ENCODE results near the gene CHAD. TPM values are rescaled to one million over a fixed set of nuclear protein-coding genes. Genes with fewer than 3 reads are reported as not detected.

CHAD gene, protein sequence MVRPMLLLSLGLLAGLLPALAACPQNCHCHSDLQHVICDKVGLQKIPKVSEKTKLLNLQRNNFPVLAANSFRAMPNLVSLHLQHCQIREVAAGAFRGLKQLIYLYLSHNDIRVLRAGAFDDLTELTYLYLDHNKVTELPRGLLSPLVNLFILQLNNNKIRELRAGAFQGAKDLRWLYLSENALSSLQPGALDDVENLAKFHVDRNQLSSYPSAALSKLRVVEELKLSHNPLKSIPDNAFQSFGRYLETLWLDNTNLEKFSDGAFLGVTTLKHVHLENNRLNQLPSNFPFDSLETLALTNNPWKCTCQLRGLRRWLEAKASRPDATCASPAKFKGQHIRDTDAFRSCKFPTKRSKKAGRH
- total RNA-seq (2014; rRNA removed; shearing (Covaris generic)) = not detected in 2 replicates

DNA sequence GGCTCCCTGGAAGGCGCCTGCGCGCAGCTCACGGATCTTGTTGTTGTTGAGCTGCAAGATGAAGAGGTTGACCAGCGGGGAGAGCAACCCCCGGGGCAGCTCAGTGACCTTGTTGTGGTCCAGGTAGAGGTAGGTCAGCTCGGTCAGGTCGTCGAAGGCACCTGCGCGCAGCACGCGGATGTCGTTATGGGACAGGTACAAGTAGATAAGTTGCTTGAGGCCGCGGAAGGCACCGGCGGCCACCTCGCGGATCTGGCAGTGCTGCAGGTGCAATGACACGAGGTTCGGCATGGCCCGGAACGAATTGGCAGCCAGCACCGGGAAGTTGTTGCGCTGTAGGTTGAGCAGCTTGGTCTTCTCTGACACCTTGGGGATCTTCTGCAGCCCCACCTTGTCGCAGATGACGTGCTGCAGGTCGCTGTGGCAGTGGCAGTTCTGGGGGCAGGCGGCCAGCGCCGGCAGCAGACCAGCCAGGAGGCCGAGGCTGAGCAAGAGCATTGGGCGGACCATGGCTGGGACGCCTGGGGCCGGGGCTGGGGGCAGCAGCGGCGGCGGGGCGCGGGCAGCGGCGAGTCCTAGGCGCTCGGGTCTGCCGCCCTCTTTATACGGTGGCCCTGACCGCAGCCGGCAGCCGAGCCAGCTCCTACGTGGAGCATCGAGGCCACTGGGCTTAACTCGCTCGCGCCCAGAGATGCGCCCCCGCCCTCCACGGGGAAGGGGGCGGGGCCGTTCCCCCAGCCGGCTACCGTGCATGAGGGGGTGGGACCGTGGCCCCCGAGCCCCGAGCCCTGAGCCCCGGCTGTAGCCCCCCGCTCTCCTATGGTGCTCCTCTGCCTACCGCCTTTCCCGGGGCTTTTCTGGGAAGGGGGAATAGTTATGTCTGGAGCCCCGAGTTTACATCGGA, at the start of gene CHAD:
TSS of gene CHAD (minus strand) at position 577 of the 904 bp plus-strand sequence. CDS start at position 510, 67 bp downstream.
- no peak for DNase-seq (ENCODE audit: low spot score)

DNA sequence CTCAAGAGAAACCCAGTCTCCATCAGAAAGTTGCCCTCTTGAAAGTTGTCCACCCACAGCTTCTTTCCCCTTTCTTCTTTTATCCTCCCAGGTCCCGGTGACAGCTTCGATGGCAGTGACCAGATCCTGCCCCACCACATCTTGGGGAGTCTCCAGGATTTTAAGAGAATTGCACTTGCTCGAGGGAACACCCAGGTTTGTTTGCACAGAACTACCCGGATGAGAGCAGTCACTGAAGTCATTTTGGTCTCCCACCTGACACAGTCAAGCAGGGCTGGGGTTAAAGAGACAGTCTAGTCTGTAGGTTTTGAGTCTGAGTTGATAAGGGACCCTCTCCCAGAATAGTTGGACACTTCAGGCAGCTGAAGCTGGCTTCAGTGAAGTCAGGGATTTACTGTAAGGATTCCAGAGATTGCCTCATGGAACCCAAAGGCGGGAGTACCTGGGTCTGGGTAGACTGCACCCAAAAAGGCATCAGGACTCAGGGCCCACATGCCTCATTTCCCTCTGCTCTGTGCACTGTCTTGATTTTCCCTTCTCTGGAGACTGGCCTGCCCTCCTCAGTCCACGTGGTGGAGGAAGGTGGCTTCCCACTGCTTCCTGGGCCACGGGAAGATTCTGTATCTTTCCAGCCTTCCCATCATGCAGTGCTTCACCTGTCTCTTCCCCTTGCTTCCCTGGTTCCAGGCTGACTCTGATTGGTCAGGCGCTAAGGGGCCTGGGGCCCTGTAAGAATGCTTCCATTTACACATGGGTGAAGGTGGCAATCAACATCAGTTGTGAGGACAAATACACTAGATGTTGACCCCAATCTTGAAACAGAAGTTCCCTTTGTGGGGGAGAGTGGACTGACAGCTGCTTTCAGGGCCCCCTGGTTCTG, 49.1 kb upstream of the CHAD start:
- DNase-seq (ENCODE audit: low spot score) = no peak

DNA sequence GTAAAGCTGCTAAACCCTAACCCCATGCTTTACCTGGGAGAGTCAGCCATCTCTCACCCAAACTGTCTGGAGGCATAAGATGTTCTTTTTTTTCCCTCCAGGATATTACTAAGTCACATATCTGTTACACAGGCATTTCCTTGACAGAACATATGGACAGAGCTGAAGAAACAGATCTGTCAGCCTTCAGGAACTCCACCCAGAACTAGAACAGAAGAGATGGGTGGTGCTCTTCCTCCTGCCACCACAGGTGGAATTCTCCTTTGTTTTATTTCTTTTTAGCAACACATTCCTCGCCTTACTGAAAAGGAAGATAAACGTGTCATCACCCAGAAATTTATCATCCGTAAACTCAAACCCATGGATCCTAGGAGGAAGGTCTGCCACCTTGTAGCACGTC, 48.3 kb upstream of the CHAD start:
- no peak for DNase-seq (ENCODE audit: low spot score)

DNA sequence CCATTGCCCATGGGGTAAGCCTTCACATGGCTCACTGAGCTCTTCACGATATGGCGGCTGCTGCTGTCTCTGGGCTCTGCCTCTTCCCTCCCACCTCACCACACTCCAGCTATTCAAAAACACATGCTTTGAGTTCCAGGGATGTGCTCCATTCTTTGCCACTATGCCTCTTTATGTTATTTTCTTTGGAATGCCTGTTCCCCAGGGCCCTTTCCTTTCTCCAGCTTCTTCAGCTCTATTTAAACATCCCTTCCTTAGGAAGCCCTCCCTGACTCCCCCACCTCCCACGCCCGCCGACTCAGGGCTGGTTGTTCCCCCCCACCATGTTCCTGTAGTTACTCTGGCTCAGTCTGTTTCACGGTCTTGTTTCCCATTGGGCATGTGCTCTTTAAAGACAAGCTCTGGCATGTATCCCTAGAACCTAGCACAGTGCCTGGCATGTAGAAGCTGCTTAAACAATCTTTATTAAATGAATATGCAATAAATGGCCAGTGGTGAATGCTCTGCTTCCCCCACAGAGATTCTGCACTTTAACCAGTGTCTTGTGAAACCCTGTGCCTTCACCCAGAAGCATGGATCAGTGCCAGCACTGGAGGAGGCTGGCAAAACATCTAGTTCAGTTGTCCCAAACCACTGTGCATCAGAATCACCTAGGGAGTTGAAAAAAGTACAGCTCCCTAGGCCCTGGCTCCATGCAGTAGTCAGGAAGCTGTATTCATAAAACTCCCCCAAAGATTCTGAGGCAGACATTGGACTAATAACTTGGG, 46.4 kb upstream of the CHAD start:
- no peak for DNase-seq (ENCODE audit: low spot score)

DNA sequence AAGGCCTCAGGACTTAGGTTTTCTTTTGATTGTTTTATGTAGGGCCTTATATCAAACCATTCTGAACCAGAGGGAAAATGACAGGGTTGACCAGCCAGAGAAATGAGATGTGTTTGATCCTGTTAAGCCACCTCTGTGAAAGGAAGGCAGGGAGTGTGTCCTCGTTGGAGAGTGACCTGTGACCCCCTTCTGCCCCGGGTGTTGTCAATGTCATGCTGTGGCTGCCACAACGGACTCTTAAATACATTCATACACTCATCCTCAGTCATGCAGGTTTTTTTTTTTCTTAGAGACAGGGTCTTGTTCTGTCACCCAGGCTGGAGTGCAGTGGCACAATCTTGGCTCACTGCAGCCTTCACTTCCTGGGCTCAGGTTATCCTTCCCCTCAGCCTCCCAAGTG, 45.7 kb upstream of the CHAD start:
- DNase-seq (ENCODE audit: low spot score) = no peak

DNA sequence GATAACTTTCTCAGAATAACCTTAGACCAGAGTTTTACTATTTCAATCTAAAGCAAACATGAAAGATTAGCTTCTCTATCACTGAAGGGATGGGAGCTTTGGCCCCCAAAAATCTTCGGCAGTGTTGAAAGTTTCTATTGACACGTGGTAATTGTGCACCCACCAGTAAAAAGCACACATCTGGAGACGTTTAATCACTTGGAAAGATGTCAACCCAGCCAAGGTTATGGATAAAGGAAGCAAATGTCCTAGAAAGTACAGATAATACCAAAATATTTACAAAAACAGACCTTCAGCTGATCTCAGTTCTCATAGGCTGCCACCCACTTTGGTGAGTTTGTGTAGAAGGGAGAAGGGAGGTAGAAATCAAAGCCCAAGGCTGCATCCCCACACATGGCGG, 44.8 kb upstream of the CHAD start:
- no peak for DNase-seq (ENCODE audit: low spot score)

DNA sequence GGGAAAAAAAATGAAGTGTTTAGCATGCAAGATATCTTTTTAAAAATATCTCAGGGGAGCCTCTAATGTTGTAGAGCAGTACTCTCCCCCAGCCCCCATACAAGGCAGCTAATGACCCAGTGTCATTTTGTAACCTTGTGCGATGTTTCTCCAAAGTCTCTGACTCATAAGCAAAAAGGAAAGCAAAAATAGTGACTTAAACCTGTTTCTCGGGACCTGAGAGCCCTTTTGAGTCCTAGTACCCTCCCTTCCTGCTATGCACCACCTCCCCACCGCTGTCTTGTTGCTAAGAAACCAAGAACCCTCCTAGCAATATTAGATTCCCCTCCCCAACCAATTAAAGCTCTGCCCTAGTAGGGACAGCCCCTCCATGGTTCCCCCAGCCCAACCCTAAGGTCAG, 42.4 kb upstream of the CHAD start:
- peak; percentile 42 for DNase-seq (ENCODE audit: low spot score)

DNA sequence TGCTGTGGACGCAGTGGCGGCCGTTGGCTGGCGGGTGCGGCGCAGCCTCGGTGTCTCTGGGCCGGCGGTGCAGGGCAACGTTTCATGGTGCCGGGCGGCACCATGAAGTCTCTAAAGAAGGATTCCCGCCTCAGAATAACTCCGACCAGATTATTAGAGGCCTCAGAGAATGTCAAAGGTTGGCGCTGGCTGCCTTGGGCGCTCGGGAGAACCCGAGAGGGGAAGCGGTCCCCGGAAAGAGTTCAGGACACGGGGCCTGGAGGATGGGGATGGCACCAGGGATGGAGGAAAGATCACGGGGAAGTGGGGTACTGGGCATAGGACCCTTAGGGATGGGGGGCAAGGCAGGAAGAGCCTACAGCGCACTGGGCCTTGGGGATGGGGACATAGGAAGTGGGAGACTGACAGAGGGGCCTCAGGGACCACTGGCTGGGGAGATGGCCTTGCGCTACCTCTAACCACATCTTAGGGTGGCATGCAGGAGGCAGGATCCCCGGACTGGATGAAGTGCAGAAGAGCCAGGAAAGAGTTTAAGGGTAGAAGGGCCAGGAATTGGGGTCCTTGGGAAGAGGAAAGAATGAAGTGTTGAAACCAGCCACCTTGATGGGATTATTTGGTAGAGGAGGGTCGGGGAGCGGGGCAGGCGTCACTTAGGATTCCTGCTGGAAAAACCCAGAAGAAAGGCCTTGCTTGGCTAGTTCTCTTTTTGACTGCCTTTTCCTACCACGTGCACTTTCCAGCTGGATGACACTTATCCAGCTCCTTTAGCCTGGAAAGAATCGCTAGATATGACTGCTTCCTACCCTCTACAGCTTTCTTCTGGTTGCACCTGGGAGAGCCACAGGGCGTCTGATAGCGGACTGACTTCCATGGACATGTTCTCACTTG, 40.1 kb upstream of the CHAD start:
- DNase-seq (ENCODE audit: low spot score) = no peak

DNA sequence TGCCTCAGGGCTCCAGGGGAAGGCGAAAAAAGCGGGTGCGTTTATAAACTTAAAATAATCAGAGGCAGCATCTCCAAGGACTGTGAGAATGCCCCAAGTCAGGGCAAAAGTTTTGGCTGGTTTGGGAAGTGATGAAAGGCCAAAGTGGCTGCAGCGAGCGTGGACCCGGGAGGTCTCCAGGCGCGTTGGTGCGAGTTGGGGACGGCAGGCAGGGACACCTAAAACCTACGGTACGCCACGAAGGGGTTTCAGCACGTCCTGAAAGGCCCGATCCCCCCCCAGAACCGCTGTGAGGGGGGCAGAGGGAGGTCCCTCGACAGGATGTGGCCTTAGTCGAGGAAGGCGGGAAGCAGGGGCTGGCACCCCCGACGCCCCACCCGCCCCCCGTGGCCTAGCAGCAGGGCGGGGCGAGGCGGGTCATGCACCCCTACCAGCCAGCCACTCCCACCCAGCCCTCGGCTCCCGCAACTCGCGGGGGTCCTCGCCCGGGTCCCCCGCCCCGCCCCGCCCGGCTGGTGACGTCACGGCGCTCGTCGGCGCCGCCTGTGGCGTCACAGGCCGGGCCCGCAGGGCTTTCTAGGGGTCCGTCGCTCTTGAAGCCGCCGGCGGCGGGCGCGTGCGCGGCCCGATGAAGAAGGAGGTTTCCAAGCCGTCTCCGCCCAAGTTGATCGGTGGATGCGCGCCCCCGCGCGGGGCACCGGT, 39.3 kb upstream of the CHAD start, which contains the start of gene MYCBPAP:
TSS of gene MYCBPAP (plus strand) at position 569 of the 702 bp plus-strand sequence. CDS start 236 bp downstream, outside the sequence.
- no peak for DNase-seq (ENCODE audit: low spot score)

DNA sequence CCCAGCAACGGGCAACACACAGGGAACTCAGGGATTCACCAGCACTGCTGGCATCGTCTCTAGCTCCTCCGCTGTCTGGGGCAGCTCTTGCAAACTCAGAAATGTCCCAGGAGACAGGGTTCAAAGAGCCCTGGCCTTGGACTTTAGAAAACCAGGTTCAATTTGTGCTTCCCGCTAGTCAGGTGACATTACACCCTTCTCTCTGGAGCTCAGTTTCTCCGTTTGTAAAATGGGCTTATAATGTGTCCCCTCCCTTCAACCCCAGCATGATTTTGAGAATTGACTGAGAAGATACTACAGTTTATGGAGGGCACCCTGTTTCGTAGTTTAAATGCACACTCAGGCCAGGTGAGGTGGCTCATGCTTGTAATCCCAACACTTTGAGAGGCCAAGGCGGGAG, 37.6 kb upstream of the CHAD start:
- no peak for DNase-seq (ENCODE audit: low spot score)

DNA sequence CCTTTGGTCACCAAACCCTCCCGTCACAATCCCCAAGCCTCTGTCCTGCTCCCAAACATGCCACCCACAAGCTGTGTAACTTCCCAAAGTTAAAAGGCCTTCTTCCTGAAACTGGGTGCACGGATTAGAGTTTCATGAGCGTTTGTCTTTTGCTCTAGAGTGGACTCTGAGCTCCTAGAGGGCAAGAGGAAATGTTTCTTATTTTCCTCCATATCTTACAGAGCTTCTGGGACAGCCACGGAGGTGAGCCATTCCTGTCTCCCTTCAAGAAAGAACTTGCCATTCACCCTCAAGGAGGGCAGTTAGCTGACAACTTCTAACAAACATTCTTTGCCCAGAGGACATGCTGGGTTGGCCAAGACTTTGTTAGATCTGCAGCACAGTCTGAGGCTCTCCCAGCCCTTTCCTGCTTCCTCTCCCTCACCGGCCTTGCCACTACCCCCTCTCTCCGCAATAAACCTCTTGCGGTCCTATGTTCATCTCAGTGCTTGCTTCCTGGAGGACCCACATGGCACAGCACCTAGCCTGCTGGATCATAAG, 37.0 kb upstream of the CHAD start:
- DNase-seq (ENCODE audit: low spot score) = no peak

DNA sequence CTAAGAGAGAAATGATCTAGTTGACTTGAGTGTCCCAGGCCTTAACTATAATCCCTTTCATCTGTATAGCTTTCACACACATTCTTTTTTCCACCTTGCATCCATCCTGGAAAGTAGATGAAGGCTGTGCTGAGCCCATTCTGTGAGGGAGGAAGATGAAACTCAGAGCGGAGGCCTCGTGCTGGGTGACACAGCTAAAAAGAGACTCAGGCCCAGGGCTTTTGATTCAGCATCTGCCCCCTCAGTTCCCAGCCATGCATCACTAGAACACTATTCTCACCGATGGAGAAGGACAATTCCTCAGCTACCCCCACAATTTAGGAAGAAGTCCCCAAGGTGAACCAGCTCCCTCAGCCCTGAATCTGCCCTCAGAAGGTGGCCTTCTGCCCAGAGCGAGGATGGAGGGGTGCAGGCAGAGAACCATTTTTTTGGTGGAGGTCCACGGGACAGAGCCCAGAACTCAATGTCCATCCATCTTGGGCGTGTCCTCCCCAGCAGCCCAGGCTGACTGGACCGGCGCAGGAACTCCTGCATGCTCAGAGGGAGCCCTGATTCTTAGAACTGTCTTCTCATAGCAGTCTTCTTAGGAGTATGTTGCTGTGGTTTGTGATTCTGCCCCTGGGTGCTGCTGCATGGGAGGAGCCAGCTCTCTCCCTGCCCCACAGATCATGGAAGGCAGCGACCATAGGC, 33.8 kb upstream of the CHAD start:
- DNase-seq (ENCODE audit: low spot score) = no peak

DNA sequence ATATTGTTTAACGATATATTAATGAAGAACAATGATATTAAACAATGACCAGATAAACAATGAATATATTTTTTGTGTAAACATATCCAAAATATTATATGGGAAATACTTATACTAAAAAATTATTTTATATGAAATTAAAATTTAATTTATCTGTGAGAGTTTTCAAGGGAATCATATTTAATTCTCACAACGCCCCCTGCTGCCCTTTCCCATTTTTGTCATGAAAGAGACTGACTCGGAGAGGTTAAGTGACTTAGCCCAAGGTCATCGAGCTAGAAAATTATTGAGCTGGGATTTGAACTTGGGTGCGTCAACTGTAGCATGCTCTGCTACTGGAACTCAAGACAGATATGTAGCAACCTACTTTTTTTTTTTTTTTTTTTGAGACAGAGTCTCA, 32.4 kb upstream of the CHAD start:
- no peak for DNase-seq (ENCODE audit: low spot score)

DNA sequence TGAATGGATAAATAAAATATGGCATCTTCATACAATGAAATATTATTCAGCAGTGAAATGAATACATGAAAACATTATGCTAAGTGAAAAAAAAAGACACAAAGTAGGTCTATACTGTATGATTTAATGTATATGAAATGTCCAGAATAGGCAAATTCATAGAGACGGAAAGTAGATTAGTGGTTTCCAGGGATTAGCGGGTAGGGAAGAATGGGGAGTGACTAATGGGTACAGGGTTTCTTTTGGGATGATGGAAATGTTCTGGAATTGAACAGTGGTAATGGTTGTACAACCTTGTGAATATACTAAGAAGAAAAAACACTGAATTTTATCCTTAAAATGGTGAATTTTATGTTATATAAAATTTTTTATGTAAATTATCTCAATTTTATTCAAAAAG, 31.0 kb upstream of the CHAD start:
- no peak for DNase-seq (ENCODE audit: low spot score)

DNA sequence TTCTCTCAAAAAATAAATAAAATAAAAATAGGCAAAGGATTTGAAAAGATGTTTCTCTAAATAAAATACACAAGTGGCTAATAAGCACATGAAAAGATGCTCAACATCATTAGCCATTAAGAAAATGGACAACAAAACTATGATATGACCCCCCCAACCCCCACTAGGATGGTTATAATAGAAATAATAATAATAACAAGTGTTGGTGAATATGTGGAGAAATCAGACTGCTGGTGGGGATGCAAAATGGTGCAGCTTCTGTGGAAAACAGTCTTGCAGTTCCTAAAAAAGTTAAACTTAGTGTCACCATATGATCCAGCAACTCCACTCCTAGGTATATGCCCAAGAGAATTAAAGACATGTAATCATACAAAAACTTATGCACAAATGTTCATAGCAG, 30.6 kb upstream of the CHAD start:
- DNase-seq (ENCODE audit: low spot score) = no peak

DNA sequence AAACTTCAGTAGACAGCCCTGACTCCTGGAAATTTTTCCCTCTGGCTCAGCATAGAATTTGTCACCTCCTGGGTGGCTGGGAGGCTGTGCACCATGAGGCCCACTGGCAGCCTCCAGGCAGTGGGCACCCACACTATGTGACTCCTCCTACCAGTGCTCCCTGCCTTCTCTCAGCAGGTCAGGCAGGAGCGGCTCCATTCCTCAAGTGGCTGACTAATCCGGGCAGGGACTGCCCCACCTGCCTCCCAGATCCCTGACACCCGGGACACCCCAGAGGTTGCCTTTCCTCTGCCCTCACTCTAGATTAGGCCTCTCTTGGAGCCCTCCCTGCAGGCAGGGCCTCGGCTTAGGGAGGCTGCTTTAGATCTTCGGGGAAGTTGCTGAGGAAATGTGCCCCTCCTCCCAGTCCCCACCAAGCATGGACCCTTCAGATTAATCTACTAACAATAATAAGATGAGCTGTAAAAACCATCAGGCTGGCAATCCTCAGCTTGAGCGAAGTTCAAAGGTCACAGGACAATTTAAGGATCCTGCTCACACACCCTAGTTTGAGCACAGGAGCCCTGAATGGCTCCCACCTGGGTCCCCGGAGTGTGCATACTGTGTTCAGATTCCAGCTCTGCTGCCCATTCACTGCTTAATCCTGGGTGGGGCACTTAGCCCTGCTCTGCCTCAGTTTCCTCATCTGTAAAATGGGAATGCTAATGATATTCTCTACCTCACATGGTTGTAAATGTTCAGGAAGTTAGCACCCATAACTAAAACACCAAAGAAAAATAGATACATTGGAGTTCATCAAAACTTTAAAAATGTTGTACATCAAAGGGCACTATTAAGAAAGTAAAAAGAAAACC, 29.6 kb upstream of the CHAD start:
- peak; percentile 64 for DNase-seq (ENCODE audit: low spot score)

DNA sequence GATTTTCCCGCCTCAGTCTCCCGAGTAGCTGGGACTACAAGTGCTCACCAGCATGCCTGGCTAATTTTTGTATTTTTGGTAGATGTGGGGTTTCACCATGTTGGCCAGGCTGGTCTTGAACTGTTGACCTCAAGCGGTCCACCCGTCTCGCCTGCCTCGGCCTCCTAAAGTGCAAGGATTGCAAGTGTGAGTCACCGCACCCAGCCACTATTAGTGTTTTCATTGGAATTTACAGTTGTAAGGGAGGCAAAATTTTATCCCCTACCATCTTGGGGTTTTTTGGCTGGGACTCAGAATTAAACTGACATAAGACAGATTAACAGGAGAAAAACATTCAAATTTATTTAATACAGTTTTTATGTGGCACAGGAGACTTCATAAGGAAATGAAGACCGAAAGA, 27.2 kb upstream of the CHAD start:
- DNase-seq (ENCODE audit: low spot score) = peak; percentile 69

Measured in A172 (cell line).